ENCODE results near the gene LST1.

Gene LST1

GRCh38 chr6:31592396-31592771, 6.3 kb downstream of the LST1 start:
- Histone ChIP-seq H4K20me1 (ENCODE audit: low read depth, low read length) (no peaks in the 10 kb centered on the region), H3K9ac (ENCODE audit: low read length) (peak overlapping the region; percentile 33), H3K27ac (ENCODE audit: low read depth, low read length) (peak overlapping the region; percentile 32), H3K9me3 (ENCODE audit: insufficient read depth, low read length) (no peaks in the 10 kb centered on the region), H3K4me3 (ENCODE audit: insufficient read depth, low read length, poor library complexity, severe bottlenecking) (no peak overlapping the region), H3F3A (ENCODE audit: insufficient read depth) (peaks cover 5% of the 10 kb centered on the region), H3K79me2 (ENCODE audit: insufficient read depth, low read length) (no peaks in the 10 kb centered on the region), H3K9me2 (replicated peaks; ENCODE audit: insufficient read depth, low read length) (no peaks in the 10 kb centered on the region), H3K4me2 (ENCODE audit: low read depth, low read length, poor library complexity, severe bottlenecking) (peak overlapping the region; percentile 35), H2AFZ (ENCODE audit: low read depth, low read length, severe bottlenecking) (peak overlapping the region; percentile 63), H3K27me3 (ENCODE audit: low read length) (no peaks in the 10 kb centered on the region), H3K36me3 (ENCODE audit: low read length) (no peaks in the 10 kb centered on the region)
- TF ChIP-seq EZH2phosphoT487 (conservative IDR thresholded peaks at IDR 0.05; ENCODE audit: low read length): no peak
- no peak for TF ChIP-seq CTCF (IDR thresholded peaks at IDR 0.05; ENCODE audit: insufficient read depth, low read length, poor library complexity, severe bottlenecking)

GRCh38 chr6:31597006-31597405, 10.9 kb downstream of the LST1 start:
- Histone ChIP-seq H2AFZ (ENCODE audit: low read depth, low read length, severe bottlenecking) (no peak overlapping the region), H3K4me3 (ENCODE audit: insufficient read depth, low read length, poor library complexity, severe bottlenecking) (no peak overlapping the region), H3K9ac (ENCODE audit: low read length) (no peak overlapping the region), H3K27me3 (ENCODE audit: low read length) (no peaks in the 10 kb centered on the region), H3F3A (ENCODE audit: insufficient read depth) (peaks cover 4% of the 10 kb centered on the region; the same call in 1 of the 2 replicates), H3K36me3 (ENCODE audit: low read length) (no peaks in the 10 kb centered on the region), H3K9me3 (ENCODE audit: insufficient read depth, low read length) (no peaks in the 10 kb centered on the region), H3K27ac (ENCODE audit: low read depth, low read length) (no peak overlapping the region), H4K20me1 (ENCODE audit: low read depth, low read length) (no peaks in the 10 kb centered on the region), H3K4me2 (ENCODE audit: low read depth, low read length, poor library complexity, severe bottlenecking) (no peak overlapping the region), H3K9me2 (replicated peaks; ENCODE audit: insufficient read depth, low read length) (no peaks in the 10 kb centered on the region), H3K79me2 (ENCODE audit: insufficient read depth, low read length) (no peaks in the 10 kb centered on the region)
- peak; percentile 52 for TF ChIP-seq CTCF (IDR thresholded peaks at IDR 0.05; ENCODE audit: insufficient read depth, low read length, poor library complexity, severe bottlenecking)
- no peak for TF ChIP-seq EZH2phosphoT487 (conservative IDR thresholded peaks at IDR 0.05; ENCODE audit: low read length)

DNA sequence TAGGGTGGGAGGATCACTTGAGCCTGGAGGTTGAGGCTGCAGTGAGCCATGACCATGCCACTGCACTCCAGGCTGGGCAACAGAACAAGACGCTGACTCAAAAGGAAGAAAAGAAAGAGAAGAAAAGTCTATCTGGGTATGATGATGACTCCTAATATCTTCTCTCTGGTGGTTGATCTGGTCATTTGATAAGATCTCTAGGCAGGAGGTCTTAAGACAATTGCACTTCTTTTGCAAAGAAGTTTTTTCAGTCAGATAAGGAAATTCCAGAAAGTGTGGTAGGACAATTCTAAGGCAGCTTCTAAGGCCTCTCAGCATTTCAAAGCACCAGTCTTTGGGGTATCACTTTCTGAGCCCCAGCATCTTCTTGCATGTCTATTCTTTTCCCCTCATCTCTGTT, 21.2 kb downstream of the LST1 start:
- Histone ChIP-seq H3K9me3 (ENCODE audit: insufficient read depth, low read length) (no peaks in the 10 kb centered on the region), H3K4me2 (ENCODE audit: low read depth, low read length, poor library complexity, severe bottlenecking) (no peak overlapping the region), H3K9me2 (replicated peaks; ENCODE audit: insufficient read depth, low read length) (no peaks in the 10 kb centered on the region), H3K36me3 (ENCODE audit: low read length) (no peaks in the 10 kb centered on the region), H3K4me3 (ENCODE audit: insufficient read depth, low read length, poor library complexity, severe bottlenecking) (no peak overlapping the region), H2AFZ (ENCODE audit: low read depth, low read length, severe bottlenecking) (no peak overlapping the region), H3F3A (ENCODE audit: insufficient read depth) (no peaks in the 10 kb centered on the region), H3K79me2 (ENCODE audit: insufficient read depth, low read length) (no peaks in the 10 kb centered on the region), H4K20me1 (ENCODE audit: low read depth, low read length) (no peaks in the 10 kb centered on the region), H3K27me3 (ENCODE audit: low read length) (no peaks in the 10 kb centered on the region), H3K27ac (ENCODE audit: low read depth, low read length) (no peak overlapping the region), H3K9ac (ENCODE audit: low read length) (no peak overlapping the region)
- TF ChIP-seq CTCF (IDR thresholded peaks at IDR 0.05; ENCODE audit: insufficient read depth, low read length, poor library complexity, severe bottlenecking) (no peak), EZH2phosphoT487 (conservative IDR thresholded peaks at IDR 0.05; ENCODE audit: low read length) (no peak)
